Uterus (tissue), 4 donors: ENCODE data around the gene LMBR1. TPM values are rescaled to one million over a fixed set of nuclear protein-coding genes. Genes with fewer than 3 reads are reported as not detected.

Experiments used
- DNase-seq, 2 donors: peaks; one replicate each; pipeline ENCODE4 v3.0.0-alpha.2; 2019 to 2020
- H3K27ac ChIP-seq, 2 donors: fragments of 200-600 bp; sonication (generic); 1 replicate in 1 of 2; 2 replicates in 1 of 2; pipeline ENCODE4 v1.5.1; 2016 to 2018
- H3K27me3 ChIP-seq, 2 donors: fragments of 200-600 bp; sonication (generic); one replicate each; pipeline ENCODE4 v1.5.1; 2018 to 2019; ENCODE audit warnings: control low read depth in 1 of 2
- H3K36me3 ChIP-seq, 2 donors: fragments of 200-600 bp; sonication (generic); one replicate each; pipeline ENCODE4 v1.5.1; 2019; ENCODE audit warnings: control low read depth in 1 of 2
- H3K4me1 ChIP-seq, 2 donors: fragments of 200-600 bp; sonication (generic); one replicate each; pipeline ENCODE4 v1.5.1; 2018 to 2019; ENCODE audit warnings: control low read depth in 1 of 2
- H3K4me3 ChIP-seq, 2 donors: fragments of 200-600 bp; sonication (generic); 1 replicate in 1 of 2; 2 replicates in 1 of 2; pipeline ENCODE4 v1.5.1; 2018 to 2019; ENCODE audit warnings: mild to moderate bottlenecking in 1 of 2
- H3K9me3 ChIP-seq, 2 donors: fragments of 200-600 bp; sonication (generic); one replicate each; pipeline ENCODE4 v1.5.1; 2019; ENCODE audit warnings: control low read depth in 1 of 2
- CTCF ChIP-seq, 4 experiments: fragments of 200-600 bp in 2 of 4; fragments of 450-650 bp in 2 of 4; sonication (generic) in 2 of 4; IDR thresholded peaks; one replicate each; pipeline ENCODE4 v1.5.1; 2016 to 2019; ENCODE audit warnings: antibody characterized with exemption in 4 of 4, mild to moderate bottlenecking in 2 of 4, moderate library complexity in 1 of 4
- POLR2A ChIP-seq, 2 donors: fragments of 450-650 bp; IDR thresholded peaks; one replicate each; pipeline ENCODE4 v1.6.1; 2016; ENCODE audit warnings: antibody characterized with exemption in 2 of 2, mild to moderate bottlenecking in 1 of 2, moderate library complexity in 1 of 2
- intact Hi-C: fragments of 100-400 bp; cut with DNase I; formaldehyde crosslinking; loops from one replicate; pipeline ENCODE4 v1.15.1; 2023; ENCODE audit warnings: low total_unique reads
- total RNA-seq, 4 donors: library from RNA; depleted of rRNA in 3 of 4; stranded (reverse); fragments of >200 nt in 3 of 4; gene quantifications; one replicate each; pipeline versions ENCODE4 v1.1.0 to v1.2.4, GENCODE V29; 2014 to 2023
- donor health status: DM: yes; HTN: yes; CAD: no.

LMBR1 gene
- total RNA-seq, 4 donors from 2014 or later = 54.4 to 1,378 (median 140) TPM

- Histone ChIP-seq H3K4me1 (no peaks in the 10 kb centered on the region), H3K27me3 (no peaks in the 10 kb centered on the region), H3K36me3 (no peaks in the 10 kb centered on the region), H3K9me3 (no peaks in the 10 kb centered on the region), H3K4me3 (no peak overlapping the region), H3K27ac (no peak overlapping the region)
- no peak for DNase-seq
- intact Hi-C loops = no loop called here
- no peak for TF ChIP-seq CTCF (IDR thresholded peaks at IDR 0.05)
- TF ChIP-seq POLR2A (IDR thresholded peaks at IDR 0.05) = no peak
These were observed 225.9 kb downstream of the LMBR1 start for GRCh38 chr7:156667110-156667426.

GRCh38 chr7:156666368-156667109 lies 226.4 kb downstream of the LMBR1 start:
- no peak for DNase-seq
- TF ChIP-seq CTCF (IDR thresholded peaks at IDR 0.05) (no peak), POLR2A (IDR thresholded peaks at IDR 0.05) (no peak)
- Histone ChIP-seq H3K4me3 (no peak overlapping the region), H3K36me3 (no peaks in the 10 kb centered on the region), H3K27me3 (no peaks in the 10 kb centered on the region), H3K27ac (no peak overlapping the region), H3K9me3 (no peaks in the 10 kb centered on the region), H3K4me1 (no peaks in the 10 kb centered on the region)
- intact Hi-C loops = no loop called here

- no peaks in the 10 kb centered on the region for H3K4me1 ChIP-seq
- no peaks in the 10 kb centered on the region for H3K36me3 ChIP-seq
- no peak overlapping the region for H3K4me3 ChIP-seq
- intact Hi-C loops = no loop called here
- TF ChIP-seq POLR2A (IDR thresholded peaks at IDR 0.05) (no peak), CTCF (IDR thresholded peaks at IDR 0.05) (no peak)
- DNase-seq = no peak
- no peaks in the 10 kb centered on the region for H3K27me3 ChIP-seq
- H3K9me3 ChIP-seq = no peaks in the 10 kb centered on the region
- no peak overlapping the region for H3K27ac ChIP-seq
These were observed 227.9 kb downstream of the LMBR1 start for GRCh38 chr7:156665101-156665500.

GRCh38 chr7:156662277-156662676 lies 230.7 kb downstream of the LMBR1 start:
- TF ChIP-seq POLR2A (IDR thresholded peaks at IDR 0.05) = no peak
- no peak for TF ChIP-seq CTCF (IDR thresholded peaks at IDR 0.05)
- intact Hi-C loops = no loop called here
- H3K36me3 ChIP-seq = no peaks in the 10 kb centered on the region
- no peaks in the 10 kb centered on the region for H3K4me1 ChIP-seq
- H3K27me3 ChIP-seq = no peaks in the 10 kb centered on the region
- no peak for DNase-seq
- H3K27ac ChIP-seq = no peak overlapping the region
- H3K4me3 ChIP-seq = no peak overlapping the region
- H3K9me3 ChIP-seq = no peaks in the 10 kb centered on the region

GRCh38 chr7:156661637-156662036 lies 231.3 kb downstream of the LMBR1 start:
- Histone ChIP-seq H3K27ac (no peak overlapping the region), H3K36me3 (no peaks in the 10 kb centered on the region), H3K4me1 (no peaks in the 10 kb centered on the region), H3K4me3 (no peak overlapping the region), H3K9me3 (no peaks in the 10 kb centered on the region), H3K27me3 (no peaks in the 10 kb centered on the region)
- no peak for DNase-seq
- intact Hi-C loops = no loop called here
- no peak for TF ChIP-seq POLR2A (IDR thresholded peaks at IDR 0.05)
- no peak for TF ChIP-seq CTCF (IDR thresholded peaks at IDR 0.05)
